ENCODE measurements around the gene CRMP1. TPM values are rescaled to one million over a fixed set of nuclear protein-coding genes. Genes with fewer than 3 reads are reported as not detected.
A peak's percentile ranks its signal among the peaks of the same experiment; 100 is the strongest.

The CRMP1 gene
- total RNA-seq, 2 donors from 2014 or later: 0.37 to 1.1 TPM

DNA sequence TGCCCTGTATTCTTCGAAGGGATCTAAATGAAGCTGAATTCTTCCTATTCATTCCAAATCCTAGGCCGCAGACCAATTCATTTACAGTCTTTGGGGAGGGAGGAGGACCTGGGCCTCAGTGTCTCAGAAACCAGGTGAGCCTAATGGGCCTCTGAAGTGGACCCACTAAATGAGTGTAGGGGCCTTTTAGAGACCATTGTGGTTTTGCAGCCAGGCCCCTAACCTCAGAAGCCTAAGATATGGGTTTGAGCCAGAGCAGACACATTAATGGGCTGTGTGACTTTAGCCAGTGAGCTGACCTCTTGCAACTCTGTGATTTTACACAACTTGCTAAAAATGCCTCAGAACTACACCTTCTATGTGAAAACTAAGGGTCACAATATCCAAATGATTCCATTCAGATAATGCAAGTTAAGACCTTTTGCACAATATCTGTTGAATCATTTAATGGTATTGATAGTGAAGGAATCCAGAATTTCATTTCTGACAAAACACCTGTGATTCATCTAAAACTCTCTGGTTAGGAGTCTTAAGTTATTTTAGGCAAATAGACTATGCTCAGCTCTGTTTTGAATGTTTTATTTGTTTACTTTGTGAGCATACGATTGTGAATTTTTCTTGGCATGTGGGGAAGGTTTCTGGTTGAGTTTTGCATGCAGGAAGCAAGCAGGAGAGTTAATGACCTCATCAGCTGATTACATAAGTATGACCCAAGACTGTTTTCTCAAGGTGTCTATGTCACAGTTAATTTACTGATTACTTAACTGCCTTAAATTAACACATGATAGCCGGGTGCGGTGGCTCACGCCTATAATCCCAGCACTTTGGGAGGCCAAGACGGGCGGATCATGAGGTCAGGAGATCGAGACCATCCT, 106.8 kb downstream of the CRMP1 start:
- TF ChIP-seq, protein P1, sequence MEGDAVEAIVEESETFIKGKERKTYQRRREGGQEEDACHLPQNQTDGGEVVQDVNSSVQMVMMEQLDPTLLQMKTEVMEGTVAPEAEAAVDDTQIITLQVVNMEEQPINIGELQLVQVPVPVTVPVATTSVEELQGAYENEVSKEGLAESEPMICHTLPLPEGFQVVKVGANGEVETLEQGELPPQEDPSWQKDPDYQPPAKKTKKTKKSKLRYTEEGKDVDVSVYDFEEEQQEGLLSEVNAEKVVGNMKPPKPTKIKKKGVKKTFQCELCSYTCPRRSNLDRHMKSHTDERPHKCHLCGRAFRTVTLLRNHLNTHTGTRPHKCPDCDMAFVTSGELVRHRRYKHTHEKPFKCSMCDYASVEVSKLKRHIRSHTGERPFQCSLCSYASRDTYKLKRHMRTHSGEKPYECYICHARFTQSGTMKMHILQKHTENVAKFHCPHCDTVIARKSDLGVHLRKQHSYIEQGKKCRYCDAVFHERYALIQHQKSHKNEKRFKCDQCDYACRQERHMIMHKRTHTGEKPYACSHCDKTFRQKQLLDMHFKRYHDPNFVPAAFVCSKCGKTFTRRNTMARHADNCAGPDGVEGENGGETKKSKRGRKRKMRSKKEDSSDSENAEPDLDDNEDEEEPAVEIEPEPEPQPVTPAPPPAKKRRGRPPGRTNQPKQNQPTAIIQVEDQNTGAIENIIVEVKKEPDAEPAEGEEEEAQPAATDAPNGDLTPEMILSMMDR (IDR thresholded peaks at IDR 0.05): no peak
- Histone ChIP-seq H3K4me3 (no peak overlapping the region), H3K36me3 (peaks cover 16% of the 10 kb centered on the region), H3K9me3 (no peaks in the 10 kb centered on the region), H3K27me3 (no peaks in the 10 kb centered on the region), H3K4me1 (no peaks in the 10 kb centered on the region), H3K27ac (peak overlapping the region; percentile 6 to 12)
- peak; percentile 43 for DNase-seq (ENCODE audit: low spot score)

DNA sequence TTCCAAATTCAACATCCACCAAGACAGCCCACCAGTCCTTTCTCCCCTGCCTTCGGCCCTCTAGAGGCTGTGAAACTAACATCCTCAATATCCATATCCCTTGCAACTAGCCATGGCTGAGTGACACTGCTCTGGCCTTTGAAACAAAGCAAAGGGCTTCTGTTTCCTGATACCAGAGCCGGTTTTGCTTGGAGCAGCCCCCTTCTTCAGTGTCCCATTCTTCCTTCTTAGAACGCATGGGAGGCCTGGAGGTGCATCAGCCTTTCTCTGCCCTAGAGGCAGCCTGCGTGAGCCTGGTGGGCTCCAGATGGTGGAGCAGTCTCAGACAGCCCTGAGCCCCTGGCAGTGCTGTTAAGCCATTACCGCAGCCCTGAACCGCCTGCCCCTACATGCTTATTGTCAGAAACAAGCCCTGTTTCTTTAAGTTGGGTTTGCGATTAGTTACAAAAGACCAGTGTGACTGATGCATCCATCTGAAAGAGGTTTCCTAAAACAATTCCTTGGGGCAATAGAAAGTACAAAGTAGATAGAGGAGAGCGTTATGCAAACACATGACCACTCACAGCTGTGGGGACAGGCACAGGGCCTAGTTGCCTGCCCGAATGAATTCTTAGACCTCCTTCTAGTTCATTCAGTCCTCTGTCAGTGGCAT, 107.8 kb downstream of the CRMP1 start:
- Histone ChIP-seq H3K27ac (peak overlapping the region in 1 of 2 donors; percentile 40), H3K36me3 (peaks cover 16% of the 10 kb centered on the region)
- DNase-seq (ENCODE audit: low spot score): peak; percentile 61

DNA sequence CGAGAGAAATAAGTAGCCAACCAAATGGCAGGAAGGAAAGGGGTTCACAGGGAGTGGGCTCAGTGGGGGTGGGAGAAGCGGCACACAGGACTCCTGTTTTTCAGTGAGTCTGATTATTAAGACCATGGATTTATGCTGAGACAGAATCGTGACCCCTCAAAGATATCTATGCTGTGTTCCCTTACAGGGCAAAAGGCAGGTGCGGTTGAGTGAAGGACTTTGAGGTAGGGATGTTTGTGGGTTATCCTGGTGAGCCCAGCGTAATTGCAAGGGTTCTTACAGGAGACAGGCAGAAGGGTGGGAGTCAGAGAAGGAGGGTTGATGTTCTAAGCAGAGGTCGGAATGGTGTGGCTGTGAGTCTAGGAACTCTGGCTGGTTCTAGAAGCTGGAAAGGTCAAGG, 108.9 kb downstream of the CRMP1 start:
- H3K27me3 ChIP-seq: no peaks in the 10 kb centered on the region
- H3K36me3 ChIP-seq: peaks cover 16% of the 10 kb centered on the region
- H3K4me1 ChIP-seq: no peaks in the 10 kb centered on the region
- H3K9me3 ChIP-seq: no peaks in the 10 kb centered on the region
- TF ChIP-seq, protein P1 (IDR thresholded peaks at IDR 0.05): no peak
- DNase-seq (ENCODE audit: low spot score): no peak
- H3K27ac ChIP-seq: no peak overlapping the region
- H3K4me3 ChIP-seq: no peak overlapping the region

More for the DNA sequence above, 107.8 kb downstream of the CRMP1 start:
- TF ChIP-seq, protein P1 (IDR thresholded peaks at IDR 0.05): no peak
- Histone ChIP-seq H3K4me1 (no peaks in the 10 kb centered on the region), H3K4me3 (no peak overlapping the region), H3K9me3 (no peaks in the 10 kb centered on the region), H3K27me3 (no peaks in the 10 kb centered on the region)

DNA sequence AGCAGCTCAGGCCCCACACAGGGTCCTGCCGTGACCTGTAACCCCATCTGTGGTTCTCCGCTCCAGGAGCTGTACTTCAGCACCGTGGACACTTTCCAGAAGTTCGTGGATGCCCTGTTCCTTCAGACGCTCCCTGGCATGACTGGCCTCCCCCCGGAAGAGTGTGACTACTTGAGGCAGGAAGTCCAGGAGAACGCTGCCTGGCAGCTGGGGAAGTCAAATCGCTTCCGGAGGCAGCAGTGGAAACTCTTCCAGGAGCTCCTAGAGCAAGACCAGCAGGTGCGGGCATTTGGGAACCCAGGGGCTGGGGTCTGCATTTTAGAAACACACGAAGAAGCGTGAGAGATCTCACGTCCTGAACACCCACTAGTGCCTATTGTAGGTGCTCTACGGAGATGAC, 109.4 kb downstream of the CRMP1 start:
- no peak overlapping the region for H3K4me3 ChIP-seq
- H3K27ac ChIP-seq: no peak overlapping the region
- no peaks in the 10 kb centered on the region for H3K4me1 ChIP-seq
- TF ChIP-seq, protein P1 (IDR thresholded peaks at IDR 0.05): no peak
- H3K27me3 ChIP-seq: no peaks in the 10 kb centered on the region
- peak; percentile 36 for DNase-seq (ENCODE audit: low spot score)
- peaks cover 16% of the 10 kb centered on the region for H3K36me3 ChIP-seq
- H3K9me3 ChIP-seq: no peaks in the 10 kb centered on the region

DNA sequence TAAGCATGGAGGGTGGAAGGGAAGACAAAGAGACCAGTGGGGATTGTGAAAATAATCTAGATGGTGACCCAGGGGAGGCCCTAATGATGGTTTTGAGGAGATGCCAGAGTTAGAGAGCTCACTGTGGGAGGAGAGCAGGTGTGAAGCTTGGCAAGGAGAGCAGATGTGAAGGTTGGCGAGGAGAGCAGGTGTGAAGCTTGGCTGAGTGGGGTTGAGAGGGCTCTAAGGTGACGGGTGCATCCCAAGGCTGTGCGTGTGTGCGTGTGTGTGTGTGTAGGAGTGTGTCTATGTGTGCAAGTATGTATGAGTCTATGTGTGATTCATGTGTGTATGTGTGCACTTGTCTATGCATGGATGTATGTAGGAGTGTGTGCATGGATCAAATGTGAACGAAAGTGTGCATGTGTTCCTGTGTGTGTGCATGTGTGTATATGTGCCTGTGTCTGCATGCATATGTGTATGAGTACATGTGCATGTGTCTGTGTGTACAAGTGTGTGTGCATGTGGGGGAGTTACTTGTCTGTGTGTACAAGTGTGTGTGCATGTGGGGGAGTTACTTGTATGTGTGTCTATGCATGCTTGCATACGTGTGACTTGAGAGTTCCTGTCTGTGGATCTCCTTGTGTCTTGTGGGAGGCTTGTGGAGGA, 109.9 kb downstream of the CRMP1 start:
- Histone ChIP-seq H3K27ac (no peak overlapping the region), H3K4me1 (no peaks in the 10 kb centered on the region), H3K9me3 (no peaks in the 10 kb centered on the region), H3K27me3 (no peaks in the 10 kb centered on the region), H3K4me3 (no peak overlapping the region), H3K36me3 (peaks cover 16% of the 10 kb centered on the region)
- peak; percentile 34 for DNase-seq (ENCODE audit: low spot score)
- TF ChIP-seq, protein P1 (IDR thresholded peaks at IDR 0.05): no peak

All from right atrium auricular region (tissue), 2 donors.